COR-L47 (cell line): ENCODE measurements around the gene UBE2O.
A peak's percentile ranks its signal among the peaks of the same experiment; 100 is the strongest.

Experiments
- DNase-seq: peaks from one replicate; lab custom pipeline; 2025; lab: John Stamatoyannopoulos, UW

The UBE2O gene

DNA sequence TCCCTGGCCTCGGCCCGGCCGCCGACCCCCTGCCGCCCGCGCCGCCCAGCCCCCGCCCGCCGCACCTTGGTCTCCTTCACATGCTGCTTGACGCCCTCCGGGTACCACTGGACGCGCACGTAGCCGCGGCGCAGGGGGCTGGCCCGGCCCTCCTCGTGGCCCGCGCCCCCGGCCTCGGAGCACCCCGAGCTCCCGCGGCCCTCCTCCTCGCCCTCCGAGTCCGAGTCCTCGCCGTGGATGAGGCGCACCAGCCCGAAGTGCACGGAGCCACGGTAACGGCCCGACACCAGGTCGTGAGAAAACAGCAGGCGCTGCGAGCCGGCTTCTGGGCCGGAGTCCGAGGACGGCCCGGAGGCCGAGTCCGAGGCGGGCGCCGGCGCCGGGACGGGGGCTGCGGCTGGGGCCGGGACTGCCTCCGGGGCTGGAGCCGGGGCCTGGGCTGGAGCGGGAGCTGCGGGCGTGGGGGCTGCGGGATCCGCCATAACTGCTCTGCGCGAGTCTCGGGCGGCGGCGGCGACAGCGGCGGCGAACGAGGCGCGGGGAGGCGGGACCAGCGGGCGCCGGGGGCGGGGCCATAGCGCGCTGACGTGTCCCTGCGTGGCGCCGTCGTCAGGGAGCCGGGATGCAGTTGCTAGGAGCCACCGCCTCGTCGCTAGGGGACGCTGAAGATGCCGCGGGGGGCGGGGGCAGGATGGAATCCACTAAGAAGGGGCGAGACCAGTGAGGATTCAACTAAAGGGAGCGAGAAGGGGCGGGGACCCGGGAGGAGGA is at the start of gene UBE2O:
Gene UBE2O (minus strand): TSS at position 493 of the 771 bp plus-strand sequence. CDS start 11 bp downstream, at position 482.
- peak; percentile 93 for DNase-seq

DNA sequence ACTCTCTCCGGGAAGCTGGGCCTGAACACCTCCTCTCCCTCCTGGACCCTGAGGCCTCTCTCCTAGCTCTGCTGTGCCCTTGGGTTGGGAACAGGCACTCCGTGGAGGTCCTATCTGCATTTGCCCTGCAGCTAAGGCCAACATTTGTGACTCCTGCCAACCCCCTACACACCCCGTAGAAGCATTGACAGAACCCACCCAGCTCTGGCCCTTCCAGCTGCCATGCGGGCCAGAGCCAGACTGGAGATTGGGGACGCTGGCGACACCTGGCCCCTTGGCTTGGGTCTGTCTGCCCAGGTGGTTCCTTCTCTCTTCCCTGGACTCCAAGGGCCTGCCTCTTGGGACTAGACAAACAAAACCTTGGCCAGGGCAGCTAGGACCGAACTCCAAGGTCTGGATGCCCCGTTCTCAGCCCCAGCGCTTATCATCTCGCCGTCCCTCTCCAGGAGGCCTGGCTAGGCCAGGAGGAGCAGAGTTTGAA is 48.9 kb upstream of the UBE2O start:
- no peak for DNase-seq

DNA sequence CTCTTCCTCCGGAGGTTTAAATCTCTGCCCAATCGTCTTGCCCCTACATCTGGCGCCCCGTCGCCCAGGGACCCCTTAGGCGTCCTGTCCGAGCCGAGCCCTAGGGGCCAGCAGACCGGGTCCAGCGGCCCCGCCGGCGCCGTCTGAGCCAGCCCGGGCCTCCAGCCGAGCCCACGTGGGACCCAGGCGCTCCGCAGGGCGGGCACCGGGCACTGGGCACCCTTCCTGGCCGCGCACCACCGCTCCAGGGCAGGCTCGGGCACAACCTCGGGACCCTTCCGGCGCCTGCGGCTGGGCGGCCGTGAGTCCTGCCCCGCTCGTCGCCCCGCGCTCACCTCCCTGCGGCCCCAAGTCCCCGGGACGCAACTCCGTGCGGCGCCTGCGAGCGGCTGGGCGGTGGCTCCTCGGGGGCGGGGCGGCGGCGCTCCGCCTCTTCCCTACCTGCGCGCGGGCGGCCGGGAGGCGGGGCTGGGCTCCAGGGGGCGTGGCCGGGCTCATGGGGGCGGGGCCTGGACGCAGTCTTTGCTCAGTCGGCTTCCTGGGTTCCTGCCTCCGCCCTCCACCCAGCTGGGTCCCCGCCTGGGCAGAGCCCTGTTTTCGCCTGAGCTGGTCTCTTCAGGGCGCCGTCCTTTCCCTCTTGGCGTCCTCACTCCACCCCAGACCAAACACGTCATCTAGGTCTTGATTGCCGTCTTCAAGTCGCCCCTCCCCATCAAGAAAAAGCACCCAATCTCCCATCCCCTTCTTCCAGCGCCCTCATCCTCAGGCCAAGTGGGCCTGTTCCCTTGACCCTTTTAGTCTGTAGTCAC is 48.3 kb upstream of the UBE2O start, which contains the start of gene RHBDF2:
Gene RHBDF2 (minus strand): TSS at position 406 of the 809 bp plus-strand sequence. CDS start 19,899 bp downstream, outside the sequence.
- peak; percentile 69 for DNase-seq

DNA sequence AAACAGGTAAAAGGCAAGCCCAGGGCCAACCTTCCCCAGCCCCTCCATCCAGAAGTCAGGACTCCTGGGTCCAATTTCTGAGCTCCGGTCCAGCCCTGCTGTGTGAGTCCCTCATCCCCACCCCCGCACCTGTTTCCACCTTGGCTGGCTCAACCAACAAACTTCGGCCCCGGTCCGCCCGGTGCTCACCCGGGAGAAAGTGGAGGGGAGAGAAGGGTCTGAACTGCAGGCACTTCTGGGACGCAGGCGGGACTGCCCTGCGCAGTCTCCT is 47.7 kb upstream of the UBE2O start:
- DNase-seq = no peak

DNA sequence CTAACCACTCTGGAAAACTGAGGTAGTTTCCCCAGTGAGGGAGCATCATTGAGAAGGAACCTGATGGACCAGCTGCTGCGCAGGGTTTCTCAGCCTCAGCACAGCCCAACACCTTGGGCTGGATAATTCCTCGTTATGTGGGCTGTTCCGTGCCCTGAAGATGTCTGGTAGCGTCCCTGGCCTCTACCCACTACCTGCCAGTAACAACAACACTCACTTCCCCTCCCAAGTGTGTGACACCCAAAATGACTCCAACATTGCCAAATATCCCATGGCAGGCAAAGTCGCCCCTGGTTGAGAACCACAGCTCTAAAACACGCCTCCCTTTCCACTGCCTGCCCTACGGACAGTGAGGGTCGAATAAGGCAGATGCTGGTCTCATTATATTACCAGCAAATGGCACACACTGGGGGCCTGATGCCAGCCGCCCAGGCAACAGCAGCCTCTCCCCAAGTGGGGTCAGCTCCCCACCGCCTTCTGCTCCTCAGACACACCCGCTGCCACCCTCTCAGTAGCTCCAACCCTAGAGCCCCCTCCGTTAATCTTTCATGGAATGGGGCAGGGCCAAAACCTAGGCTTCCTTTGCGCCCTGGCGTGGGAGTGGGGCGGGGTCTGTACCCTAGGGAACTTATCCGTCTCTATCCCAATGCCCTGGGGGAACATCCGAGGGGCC is 47.3 kb upstream of the UBE2O start:
- no peak for DNase-seq

DNA sequence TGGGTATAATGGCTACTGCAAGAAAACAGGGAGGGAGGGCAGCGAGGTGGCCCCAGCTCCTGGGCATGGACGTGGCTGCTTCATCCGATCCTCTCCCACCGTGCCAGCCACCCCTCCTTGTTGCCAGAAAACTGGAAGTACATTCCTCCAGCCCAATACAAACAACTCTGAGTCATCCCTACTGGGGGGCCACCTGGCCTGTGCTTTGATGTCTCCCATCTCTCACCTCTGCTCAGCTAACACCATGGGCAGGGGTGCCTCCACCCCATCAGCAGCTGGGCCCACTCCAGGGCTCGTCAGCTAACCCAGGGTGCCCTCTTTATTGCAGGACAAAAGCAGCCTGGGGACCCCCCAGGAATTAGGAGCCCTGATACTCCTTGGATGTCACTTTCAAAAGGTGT is 46.3 kb upstream of the UBE2O start:
- no peak for DNase-seq

DNA sequence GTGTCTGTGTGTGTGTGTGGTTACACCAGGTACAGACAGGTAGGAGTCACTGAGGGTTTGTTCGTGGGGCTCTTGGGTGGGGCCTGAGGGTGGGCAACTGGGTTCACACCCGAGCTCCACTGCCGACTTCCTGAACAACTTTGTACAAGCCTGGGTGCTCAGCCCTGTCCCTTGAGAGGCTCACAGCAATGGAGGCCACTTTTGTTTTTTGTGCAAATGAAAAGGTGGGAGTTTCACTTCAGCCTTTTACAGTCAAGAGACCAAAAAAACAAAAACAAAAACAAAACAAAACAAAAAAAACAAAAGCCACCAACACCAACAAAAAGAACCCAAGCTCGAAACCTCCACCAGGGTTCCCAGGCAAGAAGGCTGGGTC is 45.9 kb upstream of the UBE2O start:
- no peak for DNase-seq

DNA sequence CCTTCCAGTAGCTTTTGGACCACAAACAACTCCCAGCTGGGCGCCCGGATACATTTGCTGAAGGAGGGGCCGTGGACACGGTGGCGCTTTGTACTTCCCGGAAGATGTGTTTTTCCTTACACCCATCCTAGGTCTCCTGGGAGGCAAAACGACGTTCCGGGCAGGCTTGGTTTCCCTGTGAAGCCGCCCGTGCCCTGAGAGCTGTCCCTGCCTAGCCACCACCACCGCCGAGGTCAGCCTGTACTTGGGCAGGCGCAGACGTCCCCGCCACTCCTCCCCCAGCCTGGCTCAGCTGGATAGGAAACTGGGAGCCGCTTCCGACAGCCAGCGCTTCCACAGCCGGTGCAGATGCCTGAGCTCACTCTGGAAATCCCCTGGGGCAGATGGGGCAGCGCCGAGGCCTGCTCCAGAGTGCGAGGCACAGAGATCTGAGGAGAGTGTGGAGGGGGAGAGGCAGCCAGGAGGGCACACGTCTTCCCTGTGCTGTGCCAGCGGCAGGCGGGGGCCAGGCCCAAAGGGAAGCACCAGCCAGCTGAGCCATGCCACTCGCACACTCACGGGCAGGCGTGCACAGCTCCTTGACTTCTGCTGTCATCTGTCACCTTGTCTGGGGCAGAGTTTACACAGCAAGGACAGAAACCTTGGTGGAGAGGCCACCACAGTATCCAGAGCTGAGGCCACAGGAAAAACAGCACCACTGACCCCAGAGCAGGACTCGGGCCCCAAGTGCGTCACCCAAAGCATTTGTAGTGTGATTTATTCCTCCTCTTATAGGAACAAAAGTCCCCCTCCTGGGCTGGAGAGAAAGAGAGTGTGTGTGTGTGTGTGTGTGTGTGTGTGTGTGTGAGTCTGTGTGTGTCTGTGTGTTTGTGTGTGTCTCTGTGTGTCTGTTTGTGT is 45.3 kb upstream of the UBE2O start:
- DNase-seq = no peak

DNA sequence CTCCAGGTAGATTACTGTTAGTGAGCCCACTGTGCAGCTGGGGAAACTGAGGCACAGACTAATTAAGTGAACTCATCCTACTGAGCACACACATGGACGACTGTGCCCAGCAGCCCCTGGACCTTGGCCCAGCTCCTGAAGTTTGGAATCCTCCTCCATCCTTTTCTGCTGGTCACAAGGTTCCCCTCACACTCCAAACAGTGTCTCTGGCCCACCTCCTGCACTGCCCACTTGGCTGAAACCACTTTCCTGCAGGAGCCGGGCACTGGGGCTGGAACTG is 44.7 kb upstream of the UBE2O start:
- DNase-seq = no peak

DNA sequence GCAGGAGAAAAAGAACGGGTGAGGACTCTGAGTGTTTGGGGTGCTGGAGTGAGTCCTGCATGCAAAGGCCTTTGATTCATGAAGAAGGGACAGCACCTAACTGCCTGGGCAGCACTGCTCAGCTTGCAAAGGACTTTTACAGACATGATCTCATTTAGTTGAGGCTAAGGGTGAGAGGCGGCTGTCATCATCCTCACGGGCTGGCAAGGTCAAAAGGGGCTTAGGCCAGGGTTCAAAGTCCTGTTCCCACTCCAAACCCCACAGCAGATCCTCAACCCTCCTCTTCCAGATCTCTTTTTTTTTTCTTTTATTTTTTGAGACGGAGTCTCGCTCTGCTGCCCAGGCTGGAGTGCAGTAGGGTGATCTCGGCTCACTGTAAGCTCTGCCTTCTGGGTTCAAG is 43.5 kb upstream of the UBE2O start:
- no peak for DNase-seq

DNA sequence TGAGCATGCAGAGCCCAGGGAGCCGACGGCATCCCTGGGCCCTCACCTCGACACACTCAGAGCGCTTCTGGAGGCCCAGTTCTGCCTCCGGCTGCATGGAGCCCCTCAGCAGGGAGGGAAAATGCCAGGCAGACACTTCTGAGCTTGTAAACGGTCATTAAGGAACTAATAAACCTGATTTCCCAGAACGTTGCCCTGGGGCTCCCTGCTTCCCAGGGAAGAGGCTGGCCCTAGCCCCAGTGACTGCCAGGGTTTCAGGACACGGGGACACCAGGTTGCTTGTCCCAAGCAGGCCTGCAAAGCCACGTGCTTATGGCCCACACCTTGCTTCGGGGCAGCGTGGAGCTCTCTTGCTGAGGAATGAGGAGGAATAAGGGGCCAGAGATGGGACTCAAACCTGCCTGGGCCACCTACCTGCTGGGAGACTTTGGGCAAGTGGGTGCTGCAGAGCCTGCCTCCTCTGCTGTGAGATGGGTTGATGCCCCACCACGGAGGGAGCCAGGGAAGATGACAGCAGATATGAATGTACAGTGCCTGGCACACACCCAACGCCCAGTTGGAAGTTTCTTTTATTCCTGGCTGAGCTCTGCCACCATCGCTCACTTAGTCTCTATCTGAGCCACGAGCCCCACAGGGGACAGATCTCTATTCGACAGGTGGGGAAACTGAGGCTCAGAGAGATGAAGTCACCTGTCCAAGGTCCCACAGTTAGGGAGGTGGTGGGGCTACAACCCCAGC is 42.9 kb upstream of the UBE2O start:
- DNase-seq = no peak

DNA sequence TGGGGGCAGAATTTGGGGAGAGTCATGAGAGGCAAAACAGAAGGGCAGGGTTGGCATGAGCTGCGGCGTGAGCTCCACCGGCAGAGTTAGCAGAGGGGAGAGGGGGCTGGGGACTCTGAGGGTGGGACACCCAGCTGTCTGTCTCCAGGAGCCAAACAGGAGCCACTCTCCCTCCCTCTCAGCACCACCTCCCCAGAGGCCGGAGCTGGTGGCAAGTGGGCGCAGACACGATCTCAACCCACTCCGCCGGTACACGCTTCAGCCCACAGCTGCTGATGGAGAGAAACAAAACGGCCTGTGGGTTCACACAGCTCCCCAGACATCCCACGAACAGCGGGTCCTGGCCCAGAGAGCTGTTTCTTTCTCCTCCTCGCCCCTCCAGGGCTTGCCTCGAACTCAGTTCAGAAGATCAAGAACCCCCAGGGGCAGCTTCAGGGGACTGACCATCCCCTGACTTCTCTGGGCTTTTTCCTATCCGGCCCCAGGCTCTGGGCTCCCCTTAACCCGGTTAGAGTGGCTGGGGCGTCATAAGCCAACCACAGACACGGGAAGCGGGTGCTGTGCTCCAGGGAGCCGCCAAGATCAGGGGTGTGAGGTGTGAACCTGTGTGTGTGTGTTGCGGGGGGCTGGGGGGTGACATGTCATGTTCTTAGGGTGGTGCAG is 40.7 kb upstream of the UBE2O start:
- DNase-seq = no peak

DNA sequence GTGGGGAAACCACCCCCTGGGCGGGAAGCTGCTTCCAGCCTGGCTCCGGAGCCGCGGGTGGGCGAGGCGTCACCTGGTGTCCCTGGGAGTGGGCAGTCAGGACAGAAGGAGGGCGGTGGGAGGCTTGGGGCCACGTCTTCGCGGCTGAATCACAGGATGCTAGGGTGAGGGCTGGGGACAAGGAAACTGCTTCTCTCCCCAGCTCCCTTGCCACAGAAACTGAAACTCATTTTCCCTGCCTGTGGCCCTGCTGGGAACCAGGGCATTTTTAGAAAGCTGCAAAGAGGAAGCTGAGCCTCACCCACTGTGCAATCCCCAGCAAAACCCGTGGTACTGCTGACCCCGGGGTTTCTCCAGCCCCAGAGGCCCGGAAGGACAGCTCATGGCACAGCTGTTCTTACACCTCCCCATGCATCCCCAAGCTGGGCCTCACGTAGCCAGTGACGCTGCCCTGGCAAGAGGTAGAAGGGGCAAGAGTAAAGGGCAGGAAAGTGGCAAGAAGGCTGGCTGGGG is 40.1 kb upstream of the UBE2O start:
- peak; percentile 58 for DNase-seq

DNA sequence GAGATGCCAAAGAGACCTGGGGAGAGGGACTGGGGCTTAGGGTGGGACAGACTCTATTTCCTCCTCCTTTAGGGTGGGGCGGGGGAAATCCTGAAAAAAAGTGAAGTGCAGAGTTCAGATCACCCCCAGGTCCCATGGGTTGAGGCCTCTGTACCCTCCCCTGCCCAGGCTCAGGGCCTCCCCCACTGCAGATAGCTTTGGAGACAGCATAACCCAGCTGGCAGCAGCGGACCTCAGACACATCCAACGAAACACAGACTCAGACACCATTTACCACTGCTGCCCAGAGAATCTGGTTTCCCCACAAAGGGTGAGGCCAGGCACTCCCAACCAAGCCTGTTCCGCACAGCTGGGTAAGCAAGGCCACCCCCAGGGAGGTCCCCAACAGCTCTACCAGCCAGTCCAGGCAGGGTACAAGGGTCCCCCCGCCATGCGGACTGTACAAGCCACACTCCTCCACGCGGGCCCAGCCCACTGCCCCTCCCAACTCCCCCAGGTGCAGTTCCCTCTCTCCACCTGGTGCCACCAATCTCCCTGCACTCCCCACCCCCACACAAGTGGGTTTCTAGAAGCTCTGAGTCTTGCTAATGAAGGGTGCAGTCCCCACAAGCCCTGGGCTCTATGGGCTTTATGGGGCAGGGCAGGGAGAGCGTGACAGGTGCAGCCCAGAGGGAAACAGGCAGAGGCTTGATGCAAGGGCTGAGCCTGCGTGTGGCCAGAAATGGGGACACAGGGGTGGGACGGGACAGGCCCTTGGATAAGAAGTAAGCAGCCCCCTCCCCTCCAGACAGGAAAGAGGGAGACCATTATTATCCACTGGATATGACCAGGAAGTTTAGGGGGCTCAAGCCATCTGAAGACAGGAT is 39.4 kb upstream of the UBE2O start:
- DNase-seq = no peak

DNA sequence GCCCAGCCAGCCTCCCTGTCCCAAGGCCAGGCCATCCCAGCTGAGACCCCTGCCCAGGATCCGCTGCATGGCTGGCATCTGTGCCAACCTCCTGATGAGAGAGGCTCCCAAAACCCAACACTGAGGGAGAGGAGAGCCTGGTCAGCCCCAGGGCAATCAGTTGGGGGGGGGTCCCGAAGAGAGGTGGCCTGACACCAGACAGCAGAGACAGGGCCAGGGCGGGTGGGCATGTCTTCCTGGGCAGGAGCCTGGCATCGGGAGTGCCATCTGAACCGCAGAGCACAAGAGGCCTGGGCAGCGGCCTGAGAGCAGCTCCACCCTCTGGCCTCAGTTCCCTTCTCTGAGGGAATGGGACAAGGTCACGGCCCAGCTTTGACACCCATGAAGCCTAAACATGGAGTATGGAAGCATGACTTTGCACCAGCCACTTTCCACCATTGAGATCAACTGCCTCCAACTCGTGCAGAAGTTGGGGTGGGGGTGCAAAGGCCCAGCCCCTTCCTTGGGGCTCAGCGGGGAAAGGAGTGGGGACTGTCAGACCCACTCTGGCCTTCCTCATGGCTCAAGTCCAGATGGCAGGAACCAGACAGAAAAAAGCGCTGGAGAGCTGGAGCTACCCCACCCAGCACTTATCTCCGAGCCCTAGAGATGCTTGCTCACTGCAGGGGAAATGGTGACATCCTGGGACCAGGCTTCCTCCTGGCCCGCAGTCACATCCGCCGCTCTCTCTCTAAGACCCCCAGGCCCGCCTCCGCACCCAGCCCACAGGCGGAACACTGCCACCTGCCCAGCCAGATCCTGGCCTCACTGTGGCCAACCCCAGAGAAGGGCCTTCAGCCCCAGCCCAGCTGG is 38.5 kb upstream of the UBE2O start:
- DNase-seq = no peak

DNA sequence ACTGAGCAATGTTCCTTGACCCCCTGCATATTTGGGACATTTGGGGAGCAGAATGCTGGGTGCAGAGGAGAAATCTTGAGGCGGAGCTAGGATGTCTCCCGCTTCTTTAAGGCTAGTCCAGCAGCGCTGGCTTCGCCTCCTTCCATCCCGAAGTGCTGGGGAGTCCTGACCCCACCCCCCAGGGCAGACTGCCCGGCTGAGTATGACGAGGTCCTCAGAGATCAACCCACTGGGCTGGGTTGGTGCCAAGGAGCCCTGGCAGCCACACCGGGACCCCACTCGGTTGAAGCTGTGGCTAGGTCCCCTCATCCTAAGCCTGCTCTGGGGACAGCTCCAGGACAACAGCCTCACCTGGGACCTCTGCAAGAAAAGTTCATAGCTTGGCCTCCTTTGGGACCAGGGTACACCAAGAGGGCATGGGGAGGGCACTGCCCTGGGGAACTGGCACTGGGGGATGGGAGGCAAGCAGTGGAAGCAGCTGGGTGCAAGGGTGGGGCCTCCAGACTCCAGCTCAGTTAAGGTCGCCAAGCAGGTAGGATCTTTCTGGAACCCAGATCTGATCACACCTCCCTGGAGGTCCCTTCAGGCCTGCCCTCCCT is 37.3 kb upstream of the UBE2O start:
- no peak for DNase-seq

DNA sequence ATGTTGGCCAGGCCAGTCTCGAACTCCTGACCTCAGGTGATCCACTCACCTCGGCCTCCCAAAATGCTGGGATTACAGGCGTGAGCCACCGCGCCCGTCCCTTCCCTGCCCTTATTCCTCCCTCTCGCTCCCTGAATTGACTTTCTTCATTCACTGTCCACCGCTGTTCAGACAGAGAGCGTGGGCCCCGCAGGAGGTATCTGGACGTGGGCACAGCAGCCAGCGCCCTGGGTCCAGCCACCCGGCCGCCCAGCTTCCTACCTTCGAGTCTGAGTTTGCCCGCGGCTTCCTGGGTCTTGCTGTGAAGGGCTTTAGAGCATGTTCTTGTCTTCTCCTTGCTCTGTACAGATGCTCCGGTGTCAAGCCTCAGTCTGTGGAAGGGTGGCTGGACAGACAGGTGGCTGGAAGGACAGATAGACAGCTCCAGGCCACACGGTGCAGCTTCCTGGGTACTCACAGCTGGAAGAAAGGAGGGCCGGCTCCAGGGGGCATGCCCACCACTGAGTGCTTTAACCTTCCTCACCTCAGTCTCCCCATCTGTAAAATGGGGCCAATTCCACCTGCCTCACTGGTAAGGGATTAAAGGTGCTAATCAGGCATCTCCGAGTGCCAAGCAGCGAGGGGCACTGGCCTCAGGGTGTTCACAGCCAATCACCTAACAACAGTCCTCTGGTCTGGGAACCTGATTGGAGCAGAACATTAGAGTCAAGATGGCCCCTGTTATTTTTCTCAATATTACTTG is 34.7 kb upstream of the UBE2O start:
- DNase-seq = no peak

DNA sequence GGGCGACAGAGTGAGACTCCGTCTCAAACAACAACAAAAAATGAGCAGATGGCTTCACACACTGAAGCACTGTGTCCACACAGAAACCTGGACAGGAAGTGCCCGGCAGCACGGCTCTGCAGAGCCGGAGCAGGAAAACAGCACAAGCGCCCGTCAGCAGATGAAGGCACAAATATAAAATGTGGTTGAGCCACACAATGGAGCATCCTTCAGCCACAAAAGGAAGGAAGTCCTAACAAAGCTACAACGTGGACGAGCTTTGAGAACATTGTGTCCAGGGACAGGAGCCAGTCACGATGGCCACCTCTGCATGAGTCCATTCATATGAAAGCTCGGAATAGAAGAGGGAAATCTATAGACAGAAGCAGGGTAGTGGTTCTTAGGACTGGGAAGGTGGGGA is 32.6 kb upstream of the UBE2O start:
- DNase-seq = no peak
